HG03103 (cell line): ENCODE results near the gene GCNT4.

ENCODE experiments used
- ATAC-seq: cut with Tn5 transposase; IDR thresholded peaks from one replicate; pipeline ENCODE4 v1.9.1; 2021; ENCODE audit warnings: low read depth; ENCODE audit not compliant: unreplicated experiment

GCNT4 gene

DNA sequence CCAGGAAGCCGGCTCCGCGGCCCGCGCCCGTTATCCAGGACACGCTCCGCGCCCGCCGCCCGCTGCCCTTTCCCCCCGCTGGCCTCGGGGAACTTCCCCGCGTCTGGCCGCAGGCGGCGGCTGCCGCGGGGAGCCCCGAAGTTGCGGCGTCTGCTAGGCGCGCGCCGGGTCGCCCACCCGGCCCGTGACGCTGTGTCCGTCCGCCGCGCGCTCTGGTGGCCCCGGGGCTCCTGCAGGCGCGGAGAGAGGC is 621 bp upstream of the GCNT4 start:
- no peak for ATAC-seq

DNA sequence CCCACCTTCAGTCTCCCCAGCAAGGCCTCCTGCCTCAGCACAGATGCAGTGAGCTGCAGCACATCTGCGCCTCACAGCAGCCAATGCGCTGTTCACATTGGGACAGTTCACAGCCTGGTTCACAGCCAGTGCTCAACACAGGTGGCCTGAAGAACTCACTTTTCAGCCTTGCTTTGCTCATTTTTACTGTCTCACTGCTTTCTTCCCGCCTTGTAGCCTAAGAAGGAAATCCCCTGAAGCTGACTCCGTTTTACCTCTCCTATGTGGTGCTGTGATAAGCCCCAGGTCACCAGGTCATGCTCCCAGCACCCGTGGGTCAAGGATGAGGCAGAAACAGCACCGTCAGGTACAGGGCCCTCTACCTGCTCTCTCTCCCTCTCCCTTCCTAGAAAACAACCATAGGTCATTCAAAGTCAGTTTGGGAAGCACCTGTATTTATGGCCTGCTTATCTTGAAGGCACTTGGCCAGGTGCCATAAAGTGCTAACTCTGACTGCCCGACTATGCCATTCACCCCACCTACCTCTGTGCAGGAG is 1.1 kb downstream of the GCNT4 start:
- no peak for ATAC-seq

DNA sequence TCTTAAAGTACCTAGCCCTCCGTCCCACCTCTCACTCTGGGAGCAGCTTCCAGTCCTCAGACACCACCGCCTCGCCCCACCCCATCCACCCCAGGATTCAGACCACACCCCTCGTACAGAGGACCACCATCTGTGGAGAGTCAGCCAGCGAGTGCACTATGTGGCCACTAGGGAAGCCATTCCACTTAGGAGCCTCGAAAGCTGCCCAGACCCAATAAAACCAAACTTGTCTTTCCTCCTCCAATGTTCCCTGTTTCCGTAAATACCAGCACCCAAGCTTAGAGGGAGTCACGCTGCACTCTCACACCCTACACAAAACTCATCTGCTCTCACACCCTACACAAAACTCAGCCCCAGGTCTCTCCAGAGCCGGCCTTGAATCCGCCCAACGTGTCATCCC is 1.9 kb downstream of the GCNT4 start:
- no peak for ATAC-seq

DNA sequence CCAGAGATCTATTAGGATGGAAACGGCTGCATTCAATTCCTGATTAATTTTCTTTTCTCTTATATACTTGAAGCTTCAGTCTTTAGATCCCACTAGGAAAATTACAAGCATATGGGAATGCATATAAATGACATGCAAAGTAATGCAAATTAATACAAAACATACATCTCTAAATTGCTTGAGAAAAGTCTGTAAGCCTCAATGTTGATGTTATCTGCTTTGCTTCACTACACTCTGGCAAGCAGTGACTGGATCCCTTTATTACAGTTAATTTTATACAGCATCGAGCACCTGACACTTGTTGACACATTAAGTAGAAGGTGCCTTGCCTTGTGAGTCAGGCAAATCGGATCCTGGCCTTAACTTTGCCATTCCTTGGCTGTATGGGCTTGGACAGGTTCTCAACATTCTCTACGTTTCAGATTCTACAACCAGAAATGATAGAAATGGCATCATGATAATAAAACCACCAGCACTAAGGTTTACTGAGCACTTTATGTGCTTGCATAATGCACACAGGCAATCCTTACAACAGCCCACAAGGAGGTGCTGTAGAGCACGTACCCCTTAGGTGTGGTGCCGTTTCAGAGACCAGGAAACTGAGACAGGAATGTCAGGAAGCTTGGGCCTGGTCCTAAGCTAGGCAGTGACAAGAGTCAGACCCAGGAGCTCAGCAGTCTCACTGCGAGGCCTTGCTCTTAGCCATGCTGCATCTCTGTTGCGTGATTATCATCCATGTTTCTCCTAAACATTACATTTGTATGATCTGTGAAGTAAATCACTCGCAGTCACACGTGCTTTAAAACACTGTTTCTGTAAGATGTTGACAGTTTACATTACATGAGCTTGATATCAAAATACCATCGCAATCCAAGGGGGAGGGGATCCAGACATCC is 2.7 kb downstream of the GCNT4 start:
- no peak for ATAC-seq

DNA sequence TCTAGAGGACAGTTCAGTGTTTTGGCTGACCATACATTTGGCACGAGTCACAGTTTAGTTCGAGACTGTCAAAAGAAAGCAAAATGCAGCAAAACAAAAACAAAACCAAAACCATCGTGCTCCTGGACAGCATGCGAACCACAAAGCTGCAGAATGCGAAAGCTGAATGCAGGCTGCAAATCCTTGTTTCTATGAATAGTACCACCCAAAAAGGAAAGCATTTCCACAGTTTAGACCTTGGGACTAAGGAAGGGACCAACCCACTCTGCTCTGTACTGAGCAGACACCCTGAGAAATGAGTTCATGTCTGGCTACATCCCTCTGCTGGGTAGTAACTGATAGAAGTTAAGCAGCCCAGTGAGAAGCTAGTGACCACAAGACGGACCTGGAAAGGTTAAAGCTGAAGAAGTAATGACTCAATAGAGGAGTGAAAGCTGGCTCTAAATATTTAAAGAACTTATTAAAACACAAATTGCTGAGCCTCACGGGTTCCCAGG is 3.9 kb downstream of the GCNT4 start:
- no peak for ATAC-seq

DNA sequence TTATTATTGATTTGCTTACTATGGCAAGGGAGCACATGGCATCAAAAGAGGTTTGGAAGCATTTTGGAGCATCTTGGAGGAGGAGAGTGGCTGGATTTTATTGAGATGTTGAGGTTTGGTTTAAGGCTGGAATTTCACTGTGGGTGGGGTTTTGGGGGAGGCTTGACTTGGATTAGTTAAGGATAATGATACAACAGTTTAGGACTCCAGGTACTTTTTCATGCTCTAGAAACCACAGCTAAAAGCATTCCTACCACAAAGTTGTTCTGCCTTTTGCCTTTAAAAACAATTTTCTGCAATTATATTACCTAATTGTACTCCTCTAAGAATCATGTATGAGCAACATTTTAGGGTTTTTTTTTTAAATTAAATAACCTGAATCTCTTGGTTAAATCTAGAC is 5.0 kb downstream of the GCNT4 start:
- no peak for ATAC-seq

DNA sequence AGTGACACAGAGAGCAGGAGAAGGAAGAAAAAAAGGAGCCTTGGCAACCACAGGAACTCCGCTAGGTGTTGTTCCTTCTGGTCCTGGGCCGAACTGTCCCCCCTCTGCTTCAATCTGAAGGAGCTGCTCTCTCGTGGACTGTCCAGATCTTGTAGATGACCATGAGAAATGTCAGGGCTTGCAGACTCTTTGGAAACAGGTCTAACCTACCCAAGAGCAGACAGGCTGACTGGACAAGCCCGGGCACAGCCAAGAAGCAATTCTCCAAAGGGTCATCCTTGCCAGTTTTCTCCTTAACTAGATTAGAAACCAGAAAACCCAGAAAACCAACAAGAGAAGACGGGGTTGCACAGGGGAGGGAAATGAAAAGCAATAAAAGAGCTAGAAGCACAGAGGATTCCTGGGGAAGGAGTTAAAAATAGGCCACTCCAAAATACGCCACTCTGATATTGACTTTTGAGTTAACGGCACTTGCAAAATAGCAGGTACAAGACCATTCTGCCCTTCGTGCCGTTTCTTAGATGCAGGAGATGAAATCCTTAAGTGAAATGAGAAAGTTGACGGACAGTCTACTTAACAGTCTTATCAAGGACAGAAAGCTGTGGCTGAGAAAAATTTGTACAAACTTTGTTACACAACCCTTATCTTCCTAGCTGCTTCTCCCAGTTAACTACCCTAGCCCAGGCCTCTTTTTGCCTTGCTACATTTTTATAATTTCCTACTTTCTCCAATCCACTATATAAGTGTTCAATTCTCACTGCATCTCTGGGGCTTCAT is 5.8 kb downstream of the GCNT4 start:
- no peak for ATAC-seq

DNA sequence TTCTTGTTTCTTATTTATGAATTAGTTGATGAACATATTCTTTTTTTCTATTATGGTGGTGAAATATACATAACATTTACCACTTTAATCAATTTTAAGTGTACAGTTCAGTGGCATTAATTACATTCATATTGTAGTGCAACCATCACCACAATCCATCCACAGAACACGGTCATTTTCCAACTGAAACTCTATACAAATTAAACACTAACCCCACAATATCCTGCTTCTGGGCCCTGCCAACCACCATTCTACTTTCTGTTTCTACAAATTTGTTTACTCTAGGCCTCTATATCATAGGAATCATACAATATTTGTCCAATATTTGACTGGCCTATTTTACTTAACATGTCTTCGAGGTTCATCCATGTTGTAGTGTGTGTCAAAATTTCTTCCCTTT is 7.3 kb downstream of the GCNT4 start:
- no peak for ATAC-seq

DNA sequence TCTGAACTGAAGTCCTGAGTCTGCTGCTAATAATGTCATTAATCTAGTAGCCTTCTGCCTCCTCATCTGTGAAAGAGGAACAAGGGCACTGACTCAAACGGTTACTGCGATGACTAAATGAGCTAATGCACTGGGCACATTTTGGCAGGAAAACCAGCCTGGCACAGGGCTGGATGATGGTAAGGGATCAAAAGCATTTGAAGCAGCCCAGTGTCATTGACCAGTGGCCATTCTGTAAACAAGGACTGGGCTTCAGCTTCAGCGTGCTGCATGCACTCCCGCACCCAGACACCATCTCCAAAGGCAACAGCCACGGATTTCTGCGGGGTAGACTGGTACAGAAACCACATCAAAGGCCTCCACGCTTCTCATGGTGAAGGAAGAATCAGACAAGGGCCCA is 8.0 kb downstream of the GCNT4 start:
- ATAC-seq, result no peak

DNA sequence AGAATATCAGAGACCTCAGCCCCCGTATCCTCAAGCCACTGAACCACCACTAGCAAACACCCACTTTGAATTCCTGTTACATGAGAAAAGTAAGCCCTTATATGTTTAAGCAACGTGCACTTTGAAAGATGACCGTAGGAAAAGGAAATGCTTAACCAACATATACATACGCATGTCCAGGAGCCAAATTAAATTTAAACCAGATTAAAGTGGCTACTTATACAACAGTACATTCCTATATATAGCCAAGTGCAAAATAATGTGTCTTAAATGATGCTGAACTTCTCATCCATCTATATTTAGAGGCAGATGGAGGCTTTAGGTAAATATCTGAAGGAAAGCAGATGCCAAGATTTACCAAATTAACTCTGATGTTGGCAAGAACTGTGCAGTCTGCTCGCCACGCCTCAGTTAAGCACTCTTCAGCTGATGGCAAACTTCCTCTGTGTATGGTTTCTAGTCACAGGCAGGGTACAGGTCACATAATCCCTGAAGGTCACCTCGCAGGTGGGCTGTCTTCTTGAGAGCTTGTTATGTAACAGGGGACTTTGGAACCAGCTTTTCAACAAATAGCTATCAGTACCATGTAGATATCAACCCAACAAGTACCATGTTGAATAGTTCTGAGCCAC is 8.6 kb downstream of the GCNT4 start:
- no peak for ATAC-seq

DNA sequence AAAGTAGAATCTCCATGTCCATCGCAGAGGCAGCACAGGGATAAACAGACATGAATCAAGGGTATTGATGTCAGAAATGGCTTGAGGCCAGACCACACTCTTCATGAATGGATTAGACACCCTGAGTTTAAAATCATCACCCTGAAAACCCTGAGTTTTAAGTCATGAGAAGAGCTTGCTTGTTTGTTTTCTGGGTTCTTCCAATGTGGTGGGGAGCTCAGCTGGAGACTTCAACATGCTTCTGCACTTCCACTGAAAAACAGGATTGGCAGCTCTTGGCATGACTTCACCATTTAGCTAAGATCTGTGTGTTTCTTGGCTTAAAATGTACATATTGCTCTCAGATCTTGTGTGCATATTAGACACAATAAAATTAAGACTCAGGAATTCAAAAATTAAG is 9.8 kb downstream of the GCNT4 start:
- no peak for ATAC-seq

DNA sequence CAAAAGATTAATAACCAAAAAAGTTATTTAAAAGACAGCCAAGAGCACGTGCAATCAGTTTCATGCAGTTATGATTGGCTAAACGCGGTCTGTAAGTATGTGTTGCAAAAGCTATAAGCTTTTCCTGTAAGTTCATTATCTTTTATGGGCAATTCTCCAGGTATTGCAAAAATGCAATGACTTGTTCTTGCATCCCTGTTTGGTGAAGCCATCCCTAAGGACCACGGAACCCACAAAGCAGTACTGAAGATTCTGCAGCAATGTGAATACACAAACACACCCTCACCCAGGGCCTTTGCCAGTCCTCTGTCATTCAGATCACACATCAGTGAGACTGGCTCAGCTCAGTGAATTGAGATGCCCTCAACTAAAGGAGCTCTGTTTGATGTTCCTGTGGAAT is 11.4 kb downstream of the GCNT4 start:
- ATAC-seq, result no peak

DNA sequence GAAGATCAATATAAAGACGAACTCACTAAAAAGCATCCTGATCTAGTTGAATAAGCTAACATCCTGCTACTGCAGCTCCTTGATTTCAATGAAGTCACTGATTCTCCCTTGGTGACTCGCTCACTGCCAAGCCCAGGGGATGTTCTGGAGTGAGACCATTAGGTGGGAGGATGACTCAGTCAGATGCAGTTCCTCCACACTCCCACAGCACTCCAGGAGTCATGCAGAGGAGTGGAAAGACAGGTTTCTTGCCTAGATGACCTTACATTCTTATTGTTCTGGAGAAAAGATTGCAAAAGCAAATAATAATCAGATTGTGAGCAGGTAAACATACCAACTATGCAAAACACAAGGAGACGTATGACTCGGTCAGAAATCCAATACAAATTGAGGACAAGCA is 15.3 kb downstream of the GCNT4 start:
- no peak for ATAC-seq

DNA sequence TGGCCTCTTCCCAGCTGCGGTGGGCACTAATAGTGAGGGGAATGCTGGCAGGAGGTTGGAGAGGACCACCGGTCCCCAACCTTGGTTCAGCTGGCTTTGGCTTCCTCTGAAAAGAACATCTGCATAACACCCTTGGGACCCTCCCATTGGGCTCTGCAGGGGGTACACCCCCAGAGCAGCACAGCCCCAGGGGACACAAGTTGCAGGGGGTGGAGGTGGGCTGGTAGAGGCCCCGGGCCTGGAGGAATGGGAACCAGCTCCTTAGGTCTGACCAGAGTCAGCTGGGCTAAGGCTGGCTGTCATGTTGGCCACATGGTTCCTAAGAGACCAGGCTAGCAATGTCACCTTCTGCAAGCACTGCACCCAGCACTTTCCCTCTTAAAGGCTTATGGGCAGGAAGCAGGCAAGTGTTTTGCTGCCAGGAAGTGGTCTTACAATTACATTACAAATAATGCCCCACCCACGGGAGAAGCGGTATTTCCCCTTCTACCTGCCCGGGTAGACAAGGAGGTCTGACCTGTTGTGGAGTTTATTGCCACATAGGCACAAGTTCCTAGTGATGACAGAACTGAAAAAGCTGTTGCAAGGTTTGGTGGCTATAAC is 18.1 kb downstream of the GCNT4 start:
- ATAC-seq, result no peak

DNA sequence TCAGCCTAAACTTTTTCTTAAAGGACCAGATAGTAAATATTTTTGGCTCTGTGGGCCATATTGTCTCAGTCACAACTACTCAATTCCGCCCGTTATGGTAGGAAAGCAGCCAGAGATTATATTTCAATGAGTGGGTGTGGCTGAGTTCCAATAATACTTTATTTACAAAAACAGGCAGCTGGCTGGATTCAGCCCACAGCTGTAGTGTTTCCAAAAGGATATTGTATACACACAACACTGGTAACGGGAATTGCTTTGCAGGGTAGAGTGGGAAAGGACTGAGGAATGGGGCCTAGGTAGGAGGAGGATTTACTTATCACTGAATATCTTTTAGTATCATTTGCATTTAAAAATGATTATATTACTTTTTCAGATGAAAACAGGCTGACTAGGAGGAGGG is 21.0 kb downstream of the GCNT4 start:
- ATAC-seq, result no peak

DNA sequence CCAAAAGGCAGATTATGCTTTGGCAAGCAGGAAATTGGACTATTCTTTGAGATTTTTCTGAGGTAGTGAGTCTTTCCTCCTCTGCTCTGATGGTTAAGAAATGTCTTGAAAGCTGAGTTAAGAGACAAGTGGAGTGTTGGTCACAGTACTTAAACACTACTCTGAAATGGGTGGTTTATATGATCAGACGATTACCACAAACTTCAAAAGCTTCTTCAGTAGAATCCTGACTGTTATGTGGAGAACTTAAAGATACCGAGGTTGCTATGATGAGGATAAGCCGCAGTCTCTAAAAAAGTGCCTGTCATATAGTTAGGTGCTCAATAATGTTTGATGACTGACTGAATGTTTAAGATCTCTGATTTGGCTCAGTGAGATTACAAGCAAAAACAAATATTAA is 24.3 kb downstream of the GCNT4 start:
- ATAC-seq, result no peak

DNA sequence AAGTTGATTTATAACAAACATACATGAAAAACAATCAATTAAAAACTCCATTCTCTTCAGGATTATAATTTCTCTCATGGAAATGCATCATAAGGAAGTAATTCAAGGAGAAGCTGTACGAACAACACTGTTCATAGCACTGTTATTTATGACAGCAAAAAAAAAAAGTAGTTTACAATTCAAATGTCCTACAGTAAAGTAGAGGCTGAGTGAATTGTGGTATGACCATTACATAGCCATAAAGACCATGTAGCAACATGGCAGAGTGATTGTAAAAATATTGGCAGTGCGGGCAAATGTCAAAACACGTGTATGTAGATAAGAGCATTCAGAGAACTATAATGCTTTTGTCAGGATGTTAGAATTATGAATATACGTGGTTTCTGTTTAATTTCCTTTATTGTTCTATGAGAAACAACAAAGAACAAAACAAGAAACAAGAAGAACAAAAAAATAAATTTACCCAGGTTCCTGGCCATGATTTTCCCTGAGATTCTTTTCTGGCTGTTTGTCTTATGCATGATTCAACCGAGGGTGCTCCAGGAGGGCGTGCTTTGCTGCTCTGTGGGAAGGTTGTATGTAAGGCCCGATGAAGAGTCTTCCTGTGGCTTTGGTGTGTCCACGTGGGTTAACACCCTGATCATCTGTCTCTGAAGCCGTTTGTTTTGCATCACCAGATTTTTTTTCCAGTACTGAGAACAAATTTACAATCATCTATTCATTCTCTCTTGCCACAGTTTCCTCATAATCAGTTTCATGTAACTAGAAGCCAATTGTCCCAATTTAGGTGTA is 28.8 kb downstream of the GCNT4 start:
- ATAC-seq, result no peak

DNA sequence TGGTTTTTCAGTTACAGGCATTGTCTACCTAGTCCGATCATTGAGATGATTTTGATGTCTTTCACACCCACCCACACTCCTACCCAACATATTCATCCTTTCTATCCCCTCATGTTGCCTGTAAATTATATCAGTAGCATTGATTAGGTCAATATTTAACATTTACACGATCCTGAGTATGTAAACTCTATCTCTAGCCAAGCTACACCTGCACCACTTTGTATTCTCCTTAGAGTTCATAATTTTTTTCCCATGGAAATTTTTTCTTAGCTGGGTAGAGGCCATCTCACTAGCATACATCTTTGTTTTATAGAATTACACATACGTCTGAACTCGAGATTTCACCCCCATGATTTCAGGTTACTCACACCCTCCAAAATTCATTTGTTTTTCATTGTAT is 30.6 kb downstream of the GCNT4 start:
- no peak for ATAC-seq

DNA sequence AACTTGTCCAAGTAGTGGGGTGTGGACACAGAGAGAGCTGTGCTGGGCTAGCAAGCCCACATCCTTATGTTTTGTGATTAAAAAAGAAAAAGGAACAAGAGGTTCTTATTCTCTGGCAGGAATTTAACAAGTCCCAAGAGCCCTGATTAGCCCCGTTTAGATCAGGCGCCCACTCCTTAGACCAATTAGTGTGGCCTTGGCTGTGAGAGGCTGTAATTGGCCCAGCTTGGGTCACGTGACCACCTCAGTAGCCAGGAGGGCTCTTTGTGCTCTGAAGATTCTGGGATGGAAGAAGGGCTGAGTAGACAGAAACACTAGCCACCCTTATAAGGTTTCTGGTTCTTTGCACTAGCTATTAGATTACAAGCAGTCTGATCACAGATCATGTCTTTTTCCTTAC is 31.1 kb downstream of the GCNT4 start:
- no peak for ATAC-seq

DNA sequence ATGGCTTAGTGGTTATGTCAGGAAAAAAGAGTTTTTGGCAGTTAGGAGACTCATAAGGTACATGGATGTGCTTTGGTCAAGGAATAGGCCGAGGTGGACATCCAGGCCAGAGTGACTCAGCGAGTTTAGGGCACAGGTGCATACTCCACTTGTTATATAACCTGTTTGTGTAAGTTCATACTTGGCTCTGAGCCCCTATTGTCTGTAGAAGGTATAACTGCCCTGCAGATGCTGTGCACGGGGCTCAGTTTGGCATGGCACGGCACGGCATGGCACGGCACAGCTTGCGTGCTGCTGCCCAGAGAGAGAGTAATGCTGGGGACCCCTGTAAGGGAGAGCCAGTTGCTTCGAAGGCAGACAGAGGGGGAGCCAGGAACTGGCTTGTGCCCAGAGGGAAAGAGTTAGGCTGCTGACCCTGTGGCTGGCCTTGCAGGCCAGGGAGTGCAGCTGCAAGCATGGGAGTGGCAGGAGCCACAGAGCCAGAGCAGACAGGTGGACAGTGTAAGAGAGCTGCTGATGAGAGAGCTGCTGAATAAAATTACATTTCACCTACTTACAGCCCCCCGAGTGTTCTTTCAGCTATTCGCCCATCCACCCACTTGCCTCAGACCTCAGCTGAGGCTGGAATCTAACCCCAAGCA is 32.2 kb downstream of the GCNT4 start:
- ATAC-seq, result no peak
